ENCODE measurements around the gene HAUS5.
A peak's percentile ranks its signal among the peaks of the same experiment; 100 is the strongest.
"Not testable (repeated sequence)": the region's sequence is repeated elsewhere in the genome, so short reads cannot be mapped to it uniquely, and the experiment has no call there.

The HAUS5 gene

GRCh38 chr19:35639863-35640262 is 27.3 kb downstream of the HAUS5 start:
- intact Hi-C loops (cut with DNase I): no loop called here
- no peak for DNase-seq

GRCh38 chr19:35641515-35642151 is 29.1 kb downstream of the HAUS5 start, which contains the start of gene ETV2:
ETV2 (plus strand) TSS chr19:35641745; CDS start chr19:35642461, 716 bp downstream.
- intact Hi-C loops (cut with DNase I): no loop called here
- no peak for DNase-seq

GRCh38 chr19:35642312-35642711 is 29.8 kb downstream of the HAUS5 start:
- intact Hi-C loops (cut with DNase I): no loop called here
- no peak for DNase-seq

DNA sequence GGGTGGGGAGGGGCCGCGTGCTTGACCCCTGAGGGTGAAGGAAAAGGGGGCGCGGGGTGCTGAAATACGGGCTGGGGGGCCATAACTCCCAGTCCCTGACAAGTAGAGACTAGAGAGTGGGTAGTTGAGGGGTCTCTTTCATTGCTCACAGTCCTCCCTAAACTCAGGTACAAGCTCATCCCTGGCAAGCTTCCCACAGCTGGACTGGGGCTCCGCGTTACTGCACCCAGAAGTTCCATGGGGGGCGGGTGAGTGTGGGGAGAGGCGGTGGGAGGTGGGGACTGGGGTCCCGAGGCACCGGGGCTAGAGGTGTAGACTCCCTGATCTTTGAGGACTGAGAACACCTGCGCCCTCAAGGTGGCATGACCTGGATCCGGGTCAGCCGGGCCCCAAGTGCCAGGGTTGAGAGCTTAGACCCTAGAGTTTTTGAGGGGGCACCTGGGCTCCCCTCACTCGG is 30.3 kb downstream of the HAUS5 start:
- no peak for DNase-seq
- intact Hi-C loops (cut with DNase I): no loop called here

DNA sequence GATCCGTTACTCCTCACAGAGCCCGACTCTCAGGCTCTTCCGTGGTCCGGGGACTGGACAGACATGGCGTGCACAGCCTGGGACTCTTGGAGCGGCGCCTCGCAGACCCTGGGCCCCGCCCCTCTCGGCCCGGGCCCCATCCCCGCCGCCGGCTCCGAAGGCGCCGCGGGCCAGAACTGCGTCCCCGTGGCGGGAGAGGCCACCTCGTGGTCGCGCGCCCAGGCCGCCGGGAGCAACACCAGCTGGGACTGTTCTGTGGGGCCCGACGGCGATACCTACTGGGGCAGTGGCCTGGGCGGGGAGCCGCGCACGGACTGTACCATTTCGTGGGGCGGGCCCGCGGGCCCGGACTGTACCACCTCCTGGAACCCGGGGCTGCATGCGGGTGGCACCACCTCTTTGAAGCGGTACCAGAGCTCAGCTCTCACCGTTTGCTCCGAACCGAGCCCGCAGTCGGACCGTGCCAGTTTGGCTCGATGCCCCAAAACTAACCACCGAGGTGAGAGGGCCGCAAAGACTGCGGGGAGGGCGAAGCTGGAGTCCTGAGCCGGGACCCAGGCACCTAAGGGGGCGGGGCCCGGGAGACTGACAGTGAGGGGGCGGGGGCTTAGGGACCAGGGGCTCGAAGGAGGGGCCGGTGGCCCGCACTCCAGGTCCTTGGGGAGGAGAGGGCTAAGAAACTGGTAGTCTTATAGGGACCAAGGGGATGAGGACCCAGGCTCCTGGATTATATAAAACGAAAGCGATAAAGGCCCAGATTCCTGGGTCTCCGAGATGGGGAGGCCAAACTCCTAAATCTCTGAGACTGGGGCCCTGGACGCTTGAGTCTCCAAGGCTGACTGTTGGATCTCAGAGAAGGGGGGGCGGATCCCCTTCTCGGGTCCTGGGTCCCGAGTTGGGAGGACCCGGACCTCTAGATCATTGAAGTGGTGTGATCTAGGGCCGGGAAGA is 31.0 kb downstream of the HAUS5 start:
- intact Hi-C loops (cut with DNase I): no loop called here
- DNase-seq: peak in 40 of 42 donors; percentile 38 to 80 (median 57)

GRCh38 chr19:35644206-35644986 is 31.9 kb downstream of the HAUS5 start:
- peak; percentile 37 to 87 (median 74) for DNase-seq
- intact Hi-C loops (cut with DNase I): no loop called here

DNA sequence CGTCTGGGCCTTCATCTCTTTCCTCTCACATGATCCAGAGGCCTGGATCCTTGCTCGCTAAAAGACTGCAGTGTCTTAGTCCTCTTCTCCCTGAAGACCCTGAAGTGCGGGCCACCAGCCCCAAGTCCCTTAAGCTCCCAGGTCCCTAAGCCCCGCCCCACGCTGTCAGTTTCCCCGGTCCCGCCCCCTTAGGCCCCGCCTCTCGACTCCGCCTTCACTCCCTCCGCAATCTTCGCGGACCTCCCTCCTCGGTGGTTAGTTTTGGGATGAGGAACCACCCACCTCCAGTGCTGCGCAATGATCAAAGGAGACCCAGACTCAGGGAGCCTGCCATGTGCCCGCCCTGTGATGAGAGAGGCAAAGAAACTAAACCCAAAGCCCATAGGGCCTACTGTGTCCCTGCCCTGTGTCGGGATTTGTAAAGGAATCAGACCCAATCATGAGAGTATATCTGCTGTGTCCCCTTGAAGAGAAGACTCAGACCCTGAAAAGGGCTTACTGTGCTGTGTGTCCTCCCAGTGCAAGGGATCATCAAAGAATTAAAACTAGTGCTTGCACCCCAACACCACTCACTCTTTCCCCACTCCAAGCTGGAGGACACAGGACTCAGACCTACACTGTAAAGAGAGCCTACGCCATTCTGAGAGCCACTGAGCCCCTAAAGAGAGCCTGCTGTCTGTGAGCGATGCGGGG is 32.6 kb downstream of the HAUS5 start:
- intact Hi-C loops (cut with DNase I): no loop called here

DNA sequence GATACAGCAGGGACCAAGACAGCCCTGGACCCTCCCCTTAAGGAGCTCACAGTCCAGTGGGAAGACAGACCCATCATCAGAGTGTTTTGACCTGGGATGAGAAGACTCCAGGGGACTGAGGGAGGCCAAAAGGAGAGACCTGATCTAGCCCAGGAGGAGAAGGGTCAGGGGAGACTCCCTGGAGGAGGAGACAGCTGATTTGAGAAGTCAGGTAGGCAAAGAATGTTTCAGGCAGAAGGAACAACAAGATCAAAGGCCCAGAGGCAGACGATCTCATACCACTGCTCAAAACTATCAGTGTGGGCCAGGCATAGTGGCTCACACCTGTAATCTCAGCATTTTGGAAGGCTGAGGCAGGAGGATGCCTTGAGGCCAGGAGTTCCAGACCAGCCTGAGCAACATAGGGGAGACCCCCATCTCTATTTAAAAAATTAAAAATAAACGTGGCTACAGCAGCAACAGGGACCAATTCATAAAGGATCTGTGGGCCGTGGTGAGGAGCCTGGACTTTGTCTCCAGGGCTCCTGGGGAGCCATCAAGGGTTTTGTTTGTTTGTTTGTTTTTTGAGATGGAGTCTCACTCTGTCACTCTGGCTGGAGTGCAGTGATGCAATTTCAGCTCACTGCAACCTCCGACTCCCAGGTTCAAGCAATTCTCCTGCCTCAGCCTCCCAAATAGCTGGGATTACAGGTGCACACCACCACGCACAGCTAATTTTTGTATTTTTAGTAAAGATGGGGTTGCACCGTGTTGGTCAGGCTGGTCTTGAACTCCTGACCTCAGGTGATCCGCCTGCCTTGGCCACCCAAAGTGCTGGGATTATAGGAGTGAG is 33.4 kb downstream of the HAUS5 start:
- intact Hi-C loops (cut with DNase I): no loop called here
- no peak for DNase-seq

More for the DNA sequence above, 32.6 kb downstream of the HAUS5 start:
- DNase-seq: peak; percentile 46 to 89 (median 76)

DNA sequence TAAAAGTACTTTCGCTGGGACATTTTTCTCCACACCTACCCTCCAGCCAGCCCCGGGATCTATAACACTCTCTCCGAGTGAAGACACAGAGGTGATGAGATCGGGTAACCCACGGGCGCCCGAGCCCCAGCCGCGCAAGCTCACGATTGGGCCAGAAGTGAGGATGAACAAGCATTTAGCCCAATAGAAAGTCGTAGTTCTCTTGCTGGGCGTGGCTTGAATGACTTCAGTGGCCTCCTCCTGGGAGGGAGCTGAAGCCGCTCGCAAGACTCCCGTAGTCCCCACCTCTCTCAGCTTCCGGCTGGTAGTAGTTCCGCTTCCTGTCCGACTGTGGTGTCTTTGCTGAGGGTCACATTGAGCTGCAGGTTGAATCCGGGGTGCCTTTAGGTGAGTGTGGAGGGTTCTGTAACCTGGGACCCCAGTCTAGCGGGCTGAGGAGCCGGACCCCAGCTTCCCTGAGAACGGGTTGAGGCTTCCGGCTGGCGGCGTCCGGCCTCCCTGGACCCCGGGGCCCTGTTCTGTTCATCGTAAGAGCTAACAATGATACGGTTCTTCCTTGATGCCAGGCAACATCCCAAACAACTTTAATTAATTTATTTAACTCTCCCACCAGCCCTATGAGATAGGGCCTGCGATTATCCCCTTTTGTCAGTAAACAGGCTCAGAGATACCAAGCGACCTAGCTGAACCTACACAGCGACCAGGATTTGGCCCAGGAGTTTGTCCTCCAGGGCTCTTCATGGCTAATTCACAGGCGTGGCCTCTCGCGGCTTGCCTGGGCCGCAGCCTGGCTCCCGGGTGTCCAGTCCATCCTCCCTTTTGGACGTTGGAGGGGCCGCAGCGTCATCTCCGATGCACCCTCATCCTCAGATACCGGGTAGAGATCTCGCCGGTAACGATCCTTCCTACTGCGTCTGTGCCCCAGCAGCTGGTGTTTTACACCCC is 35.8 kb downstream of the HAUS5 start, which contains the start of gene COX6B1:
COX6B1 (plus strand) TSS at position 307 of the 945 bp plus-strand sequence. CDS start 2,921 bp downstream, outside the sequence.
- DNase-seq: peak; percentile 89 to 99 (median 97)
- intact Hi-C loops (cut with DNase I): loop anchor here (2.0 kb wide), 1 partner anchor 19 kb away; the partner anchor contains the start of gene RBM42

DNA sequence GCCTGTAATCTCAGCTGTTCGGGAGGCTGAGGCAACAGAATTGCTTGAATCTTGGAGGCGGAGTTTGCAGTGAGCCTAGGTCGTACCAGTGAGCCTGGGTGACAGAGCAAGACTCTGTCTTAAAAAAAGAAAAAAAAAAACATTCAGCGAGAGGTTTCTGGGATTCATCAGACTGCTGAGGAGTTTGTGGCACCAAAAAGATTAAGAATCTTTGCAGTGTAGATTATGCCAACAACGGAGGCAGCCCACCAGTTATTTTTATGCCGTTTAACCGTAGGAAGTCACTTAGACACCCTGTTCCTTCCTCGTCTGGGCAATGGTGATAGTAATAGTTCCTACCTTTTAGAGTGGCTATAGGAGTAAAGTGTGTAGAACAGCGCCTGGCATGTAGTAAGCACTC is 38.0 kb downstream of the HAUS5 start:
- intact Hi-C loops (cut with DNase I): no loop called here
- no peak for DNase-seq

DNA sequence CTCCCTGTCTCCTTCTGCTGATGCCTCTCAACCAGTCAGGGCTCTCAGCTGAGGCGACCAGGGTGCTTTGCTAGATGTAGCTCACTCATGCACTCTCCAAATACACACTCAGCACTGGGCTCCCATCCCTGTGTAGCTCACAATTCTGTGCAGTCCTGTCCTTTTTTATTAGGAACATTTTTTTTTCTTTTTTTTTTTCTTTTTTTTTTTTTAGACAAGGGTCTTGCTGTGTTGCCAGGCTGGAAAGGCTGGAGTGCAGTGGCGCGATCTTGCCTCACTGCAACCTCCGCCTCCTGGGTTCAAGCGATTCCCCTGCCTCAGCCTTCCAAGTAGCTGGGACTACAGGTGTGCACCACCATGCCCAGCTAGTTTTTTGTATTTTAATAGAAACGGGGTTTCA is 42.3 kb downstream of the HAUS5 start:
- intact Hi-C loops (cut with DNase I): not testable (repeated sequence)

DNA sequence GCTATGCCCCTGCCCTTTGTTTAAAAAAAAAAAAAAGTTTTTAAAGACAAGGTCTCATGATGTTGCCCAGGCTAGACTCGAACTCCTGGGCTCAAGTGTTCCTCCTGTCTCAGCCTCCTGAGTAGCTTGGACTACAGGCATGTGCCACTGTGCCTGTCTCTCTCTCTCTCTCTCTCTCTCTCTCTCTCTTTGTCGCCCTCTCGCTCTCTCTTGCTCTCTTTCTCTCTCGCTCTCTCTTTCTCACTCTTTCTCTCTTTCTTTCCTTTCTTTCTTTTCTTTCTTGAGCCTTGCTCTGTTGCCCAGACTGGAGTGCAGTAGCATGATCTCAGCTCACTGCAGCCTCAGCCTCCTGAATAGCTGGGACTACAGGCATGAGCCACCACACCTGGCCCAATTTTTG is 43.1 kb downstream of the HAUS5 start:
- no peak for DNase-seq
- intact Hi-C loops (cut with DNase I): no loop called here

More for the DNA sequence above, 42.3 kb downstream of the HAUS5 start:
- not testable (repeated sequence) for DNase-seq

DNA sequence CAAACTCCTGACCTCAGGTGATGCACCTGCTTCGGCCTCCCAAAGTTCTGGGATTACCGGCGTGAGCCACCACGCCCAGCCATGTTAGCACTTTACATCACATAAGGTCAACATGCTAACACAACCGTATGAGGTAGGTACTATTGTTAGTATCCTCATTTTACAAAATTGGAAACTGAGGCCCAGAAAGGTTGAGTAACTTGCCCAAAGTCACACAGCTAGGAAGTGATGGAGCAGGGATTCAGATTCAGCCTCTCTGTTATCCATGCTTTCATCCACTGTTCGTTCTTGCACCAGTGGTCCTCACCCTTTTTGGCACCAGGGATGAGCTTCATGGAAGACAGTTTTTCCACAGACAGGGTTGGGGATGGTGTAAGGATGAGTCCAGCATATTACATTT is 44.2 kb downstream of the HAUS5 start:
- intact Hi-C loops (cut with DNase I): no loop called here
- no peak for DNase-seq

DNA sequence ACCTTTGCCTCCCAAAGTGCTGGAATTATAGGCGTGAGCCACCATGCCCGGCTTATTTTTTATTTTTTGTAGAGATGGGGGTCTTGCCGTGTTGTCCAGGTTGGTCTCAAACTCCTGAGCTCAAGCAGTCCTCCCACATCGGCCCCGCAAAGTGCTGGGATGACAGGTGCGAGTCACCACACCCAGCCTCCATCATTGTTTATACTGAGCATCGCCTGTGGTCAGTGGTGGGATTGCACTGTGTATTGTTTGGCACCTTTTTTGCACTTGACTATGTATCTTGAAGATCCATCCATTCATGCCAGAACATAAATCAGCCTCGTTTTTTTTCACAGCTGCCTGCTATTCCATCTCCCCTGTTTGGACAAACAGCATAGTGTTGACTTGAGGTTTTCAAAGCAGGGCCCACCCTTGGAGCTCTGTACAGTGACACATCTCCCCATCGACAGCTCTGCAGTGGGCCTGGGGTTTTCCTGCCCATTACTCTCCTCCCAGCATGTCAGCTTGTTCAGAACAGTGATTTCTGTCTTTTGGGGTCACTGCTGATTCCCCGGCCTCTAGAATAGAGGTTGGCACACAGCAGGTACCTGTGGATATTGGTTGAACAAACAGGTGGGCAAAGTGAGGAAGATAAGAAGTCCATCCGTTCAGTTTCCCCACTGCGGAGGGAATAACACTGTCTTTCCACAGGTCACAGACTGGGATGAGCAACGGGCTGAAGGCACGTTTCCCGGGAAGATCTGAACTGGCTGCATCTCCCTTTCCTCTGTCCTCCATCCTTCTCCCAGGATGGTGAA is 45.6 kb downstream of the HAUS5 start:
- intact Hi-C loops (cut with DNase I): no loop called here
- DNase-seq: no peak

DNA sequence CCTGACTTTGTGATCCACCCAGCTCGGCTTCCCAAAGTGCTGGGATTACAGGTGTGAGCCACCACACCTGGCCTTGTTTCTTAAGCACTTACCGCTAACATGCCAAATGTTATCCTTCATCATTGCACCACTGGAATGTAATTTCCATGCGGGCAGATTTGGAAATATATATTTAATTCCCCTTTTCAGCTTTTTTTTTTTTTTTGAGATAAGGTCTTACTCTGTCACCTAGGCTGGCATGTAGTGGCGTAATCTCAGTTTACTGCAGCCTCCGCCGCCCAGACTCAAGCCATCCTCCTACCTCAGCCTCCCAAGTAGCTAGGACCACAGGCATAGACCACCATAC is 49.4 kb downstream of the HAUS5 start:
- DNase-seq: no peak
- intact Hi-C loops (cut with DNase I): no loop called here

- no peak for DNase-seq
- intact Hi-C loops (cut with DNase I): no loop called here
Observed at GRCh38 chr19:35663981-35664380, 51.4 kb downstream of the HAUS5 start.
